ENCODE data around the gene SH3RF3.

DNA sequence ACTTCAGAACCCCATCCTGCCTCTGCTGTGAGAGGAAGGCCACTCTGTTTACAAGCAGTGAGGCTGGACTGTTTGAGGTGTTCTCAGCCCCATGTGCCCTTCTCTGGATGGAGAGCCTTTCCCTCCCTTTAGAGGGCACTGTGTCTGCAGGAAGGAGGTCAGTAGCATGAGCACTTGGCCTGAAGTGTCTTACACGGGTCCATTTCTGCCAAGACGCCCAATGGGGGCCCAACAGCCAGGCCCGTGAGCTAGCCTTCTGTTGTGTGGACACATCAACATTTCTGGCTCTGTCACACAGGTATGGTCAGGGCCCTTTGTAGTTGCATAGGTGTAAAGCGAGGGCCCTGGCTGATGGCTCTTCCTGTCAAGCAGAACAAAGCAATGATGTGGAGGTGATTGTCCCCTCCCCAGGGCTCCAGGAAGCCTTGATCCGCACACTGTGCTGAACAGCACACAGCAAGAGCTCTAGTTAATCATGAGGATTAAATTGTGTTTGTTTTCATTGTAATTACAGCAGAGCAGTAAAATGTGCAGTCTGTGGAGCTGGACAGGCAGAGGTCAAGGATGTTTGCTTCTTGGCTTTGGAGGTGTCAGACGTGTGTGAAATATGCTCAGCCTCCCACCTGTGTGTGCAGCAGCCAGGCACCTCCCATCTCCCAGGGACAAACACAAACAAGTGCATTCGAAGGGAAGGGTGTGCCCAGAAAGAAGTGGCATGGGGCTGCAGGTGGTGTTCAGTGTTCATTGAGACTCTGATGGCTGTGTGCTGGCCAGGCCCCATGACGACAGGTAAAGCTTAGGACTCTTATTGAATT lies 132.1 kb downstream of the SH3RF3 start:
- peak in 3 of 7 experiments; percentile 24 to 30 (median 28) for TF ChIP-seq CTCF (IDR thresholded peaks at IDR 0.05)
- TF ChIP-seq POLR2A (IDR thresholded peaks at IDR 0.05): no peak
